GM10266 (cell line): Measurements from ENCODE around the gene PIN1.

Experiments used
- DNase-seq: peaks from one replicate; pipeline ENCODE4 v3.0.0; 2012; ENCODE audit errors: extremely low spot score
- TF ChIP-seq, protein P1 (sequence below): IDR thresholded peaks from 2 replicates; pipeline ENCODE4 v1.5.1; 2012; ENCODE audit warnings: mild to moderate bottlenecking, low read depth; ENCODE audit not compliant: control insufficient read depth, insufficient read depth; ENCODE audit errors: missing control alignments

The PIN1 gene

DNA sequence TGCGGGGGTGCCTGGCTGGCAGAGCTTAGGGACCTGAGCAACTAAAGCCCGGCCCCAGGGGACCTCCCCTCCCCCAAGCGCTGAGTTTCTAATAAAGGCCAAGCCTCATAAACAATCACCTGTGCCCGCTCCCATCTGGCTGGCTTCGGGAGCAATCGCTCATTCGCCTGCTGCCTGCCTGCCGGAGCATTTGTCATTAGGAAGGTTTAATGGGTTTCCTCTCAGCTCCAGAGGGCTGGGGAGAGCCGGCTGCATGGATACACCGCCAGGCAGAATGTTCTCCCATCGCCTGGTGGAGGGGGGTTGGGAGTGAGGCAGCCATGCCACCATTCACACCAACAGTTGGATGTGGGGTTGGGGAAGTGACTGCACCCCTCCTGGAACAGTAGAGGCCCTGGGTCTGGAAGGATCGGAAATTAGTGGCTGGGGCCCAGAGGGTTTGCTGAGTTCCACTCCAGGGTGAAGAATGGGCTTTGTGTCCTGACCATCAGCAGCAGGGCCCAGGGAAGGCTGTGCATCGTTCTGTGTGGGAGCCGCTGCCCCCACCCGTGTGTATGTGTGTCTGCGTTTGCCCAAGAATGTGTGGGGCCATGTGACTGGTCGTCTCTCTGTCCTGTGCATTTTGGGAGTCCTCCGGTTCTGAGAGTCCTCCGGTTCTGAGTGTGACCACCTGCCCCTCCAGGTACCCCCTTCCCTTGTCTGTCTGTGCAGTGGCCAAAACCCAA lies 15.3 kb downstream of the PIN1 start:
- TF ChIP-seq, protein P1, sequence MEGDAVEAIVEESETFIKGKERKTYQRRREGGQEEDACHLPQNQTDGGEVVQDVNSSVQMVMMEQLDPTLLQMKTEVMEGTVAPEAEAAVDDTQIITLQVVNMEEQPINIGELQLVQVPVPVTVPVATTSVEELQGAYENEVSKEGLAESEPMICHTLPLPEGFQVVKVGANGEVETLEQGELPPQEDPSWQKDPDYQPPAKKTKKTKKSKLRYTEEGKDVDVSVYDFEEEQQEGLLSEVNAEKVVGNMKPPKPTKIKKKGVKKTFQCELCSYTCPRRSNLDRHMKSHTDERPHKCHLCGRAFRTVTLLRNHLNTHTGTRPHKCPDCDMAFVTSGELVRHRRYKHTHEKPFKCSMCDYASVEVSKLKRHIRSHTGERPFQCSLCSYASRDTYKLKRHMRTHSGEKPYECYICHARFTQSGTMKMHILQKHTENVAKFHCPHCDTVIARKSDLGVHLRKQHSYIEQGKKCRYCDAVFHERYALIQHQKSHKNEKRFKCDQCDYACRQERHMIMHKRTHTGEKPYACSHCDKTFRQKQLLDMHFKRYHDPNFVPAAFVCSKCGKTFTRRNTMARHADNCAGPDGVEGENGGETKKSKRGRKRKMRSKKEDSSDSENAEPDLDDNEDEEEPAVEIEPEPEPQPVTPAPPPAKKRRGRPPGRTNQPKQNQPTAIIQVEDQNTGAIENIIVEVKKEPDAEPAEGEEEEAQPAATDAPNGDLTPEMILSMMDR: no peak

DNA sequence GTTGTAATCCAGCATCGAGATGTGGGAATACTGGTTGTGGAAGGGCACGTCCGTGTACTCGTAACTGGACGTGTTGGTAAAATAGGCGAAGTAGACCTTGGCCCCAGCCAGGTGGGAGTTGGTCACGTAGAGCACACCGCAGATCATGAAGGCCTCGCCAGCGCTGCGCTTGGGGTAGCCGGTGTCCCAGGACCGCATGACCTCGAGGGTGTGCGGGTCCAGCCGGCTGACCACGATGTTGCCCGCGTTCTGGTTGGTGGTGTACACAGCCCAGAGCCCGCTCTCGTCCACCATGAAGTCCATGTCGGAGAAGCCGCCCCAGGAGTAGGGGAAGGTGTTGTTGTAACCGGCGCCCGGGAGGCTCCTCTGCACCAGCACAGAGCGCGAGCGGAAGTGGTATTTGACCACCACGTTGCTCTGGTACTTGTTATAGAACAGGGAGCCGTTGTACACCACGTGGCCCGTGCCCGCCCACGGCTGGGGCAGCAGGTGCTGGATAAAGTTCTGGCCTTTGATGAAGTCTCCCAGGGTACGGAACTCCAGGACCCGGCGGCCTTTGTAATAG lies 19.2 kb downstream of the PIN1 start:
- TF ChIP-seq, protein P1: no peak
- DNase-seq: no peak

More for the DNA sequence above, 15.3 kb downstream of the PIN1 start:
- no peak for DNase-seq

DNA sequence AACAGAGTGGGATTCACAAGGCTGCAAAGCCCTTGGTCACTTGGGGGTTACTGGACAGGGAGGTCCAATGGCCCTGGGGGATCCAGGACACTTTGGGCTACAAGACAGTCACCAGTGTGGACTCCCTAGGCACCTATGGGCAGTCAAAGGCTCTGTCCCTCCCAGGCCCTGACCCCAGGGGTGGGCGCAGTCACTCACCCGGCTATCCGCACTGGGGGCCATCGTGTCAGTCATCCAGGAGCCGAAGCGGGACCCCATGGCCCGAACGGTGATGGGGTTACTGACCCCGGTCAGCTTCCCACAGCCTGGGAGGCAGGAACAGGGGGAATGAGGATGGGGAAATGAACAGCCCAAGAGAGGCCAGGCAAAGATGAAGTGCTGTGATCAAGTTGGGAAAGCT lies 21.5 kb downstream of the PIN1 start:
- no peak for DNase-seq
- TF ChIP-seq, protein P1: no peak

DNA sequence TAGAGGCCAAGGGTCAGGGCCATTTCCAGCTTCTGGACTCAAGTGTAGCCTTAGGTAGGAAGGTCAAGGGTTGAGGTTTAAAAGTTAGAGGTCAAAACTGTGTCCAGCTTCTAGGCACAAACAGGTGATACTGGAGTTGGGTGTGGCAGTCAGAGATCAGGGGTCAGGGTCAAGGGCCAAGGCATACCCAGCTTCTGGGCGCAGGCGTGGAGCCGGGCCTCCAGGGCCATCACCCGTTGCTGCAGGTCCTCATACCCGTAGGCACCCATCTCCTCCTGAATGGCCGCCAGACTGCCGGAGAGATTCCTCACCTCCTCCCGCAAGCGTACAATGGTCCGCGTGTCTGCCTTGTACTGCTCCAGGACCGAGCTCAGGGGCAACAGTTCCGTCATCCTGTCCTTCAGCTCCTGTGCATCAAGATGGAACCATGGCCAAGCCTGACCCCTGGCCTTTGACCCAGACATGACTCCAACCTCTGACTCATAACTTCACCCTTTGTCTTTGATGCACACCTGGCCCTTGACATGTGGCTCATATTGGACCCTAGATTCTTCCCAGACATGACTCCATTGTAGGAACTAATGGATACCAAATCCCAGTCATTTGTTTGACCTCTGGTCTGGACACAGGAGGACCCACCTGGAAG lies 22.1 kb downstream of the PIN1 start:
- no peak for DNase-seq
- TF ChIP-seq, protein P1: no peak

DNA sequence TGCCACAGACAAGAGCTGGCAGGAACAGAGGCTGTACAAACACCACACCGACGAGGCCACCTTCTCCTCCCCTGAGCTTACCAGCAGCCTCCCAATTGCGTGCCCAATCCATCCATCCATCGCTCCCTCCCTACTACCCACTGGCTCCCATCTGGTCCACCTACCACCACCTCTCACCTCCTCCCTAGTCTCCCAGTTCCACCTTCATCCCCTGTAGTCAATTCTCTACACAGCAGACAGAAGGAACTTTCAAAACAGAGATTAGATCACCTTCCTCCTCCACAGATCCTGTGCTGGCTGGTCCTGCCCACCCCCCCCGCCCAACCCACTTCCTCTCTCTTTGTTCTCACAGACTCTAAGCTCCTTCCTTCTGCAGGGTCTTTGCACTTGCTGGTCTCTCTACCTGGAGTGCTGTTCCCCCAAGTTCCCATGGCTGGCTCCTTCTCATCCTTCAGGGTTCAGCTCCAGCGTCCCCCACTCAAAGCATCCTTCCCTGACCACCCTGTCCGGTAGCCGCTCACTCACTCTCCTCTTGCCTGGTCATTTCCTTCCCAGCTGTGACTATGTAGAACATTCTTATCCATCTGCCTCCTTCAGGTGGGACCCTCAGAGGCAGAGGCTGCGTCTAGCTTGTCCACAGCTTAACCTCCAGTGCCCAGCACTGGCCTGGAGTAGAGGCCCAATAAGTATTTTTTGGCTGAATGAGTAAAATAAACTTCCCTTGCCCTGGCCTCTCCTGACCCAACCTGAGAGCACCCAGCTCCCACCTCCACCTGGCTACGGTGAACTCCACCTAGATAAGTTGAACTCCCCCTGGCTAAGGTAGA lies 23.0 kb downstream of the PIN1 start:
- TF ChIP-seq, protein P1: no peak
- peak; percentile 69 for DNase-seq

DNA sequence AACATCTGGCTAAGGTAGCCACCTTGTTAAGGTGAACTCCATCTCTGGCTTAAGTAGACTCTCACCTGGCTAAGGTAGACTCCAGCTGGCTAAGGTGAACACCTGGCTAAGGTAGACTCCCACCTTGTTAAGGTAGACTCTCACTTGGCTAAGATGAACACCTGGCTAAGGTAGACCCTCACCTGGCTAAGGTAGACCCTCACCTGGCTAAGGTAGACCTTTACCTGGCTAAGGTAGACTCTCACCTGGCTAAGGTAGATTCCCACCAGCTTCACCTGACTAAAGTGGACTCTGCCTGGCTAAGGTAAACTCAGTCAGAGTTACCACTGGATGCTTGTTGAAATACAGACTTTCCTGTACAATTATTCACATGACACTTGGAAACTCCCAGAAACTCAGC lies 23.6 kb downstream of the PIN1 start:
- DNase-seq: no peak
- TF ChIP-seq, protein P1: peak; percentile 6
